NCI-H2107 treated with DMSO at 0.1 percent for 48 hours (cell line): ENCODE measurements around the gene RRM2.
A peak's percentile ranks its signal among the peaks of the same experiment; 100 is the strongest.

Experiments
- DNase-seq: peaks from one replicate; lab custom pipeline; 2025; ENCODE audit not compliant: unreplicated experiment; lab: John Stamatoyannopoulos, UW

Gene RRM2

DNA sequence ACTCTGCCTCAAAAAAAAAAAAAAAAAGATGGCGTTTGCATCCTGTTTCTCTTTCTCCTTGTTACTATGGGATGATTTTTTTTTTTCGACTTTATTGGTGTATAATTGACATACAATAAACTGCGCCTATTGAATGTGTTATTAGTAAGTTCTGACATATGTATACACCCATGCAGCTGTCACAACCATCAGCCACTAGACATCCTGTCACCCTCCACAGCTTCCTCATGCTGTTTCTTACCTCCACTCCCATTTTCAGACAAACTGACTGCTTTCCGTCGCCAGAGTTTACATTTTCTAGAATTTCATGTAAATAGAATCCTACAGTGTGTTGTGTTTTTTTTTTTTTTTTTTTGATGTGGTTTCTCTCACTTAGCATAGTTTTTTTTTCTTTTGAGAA lies 27.9 kb downstream of the RRM2 start:
- no peak for DNase-seq

DNA sequence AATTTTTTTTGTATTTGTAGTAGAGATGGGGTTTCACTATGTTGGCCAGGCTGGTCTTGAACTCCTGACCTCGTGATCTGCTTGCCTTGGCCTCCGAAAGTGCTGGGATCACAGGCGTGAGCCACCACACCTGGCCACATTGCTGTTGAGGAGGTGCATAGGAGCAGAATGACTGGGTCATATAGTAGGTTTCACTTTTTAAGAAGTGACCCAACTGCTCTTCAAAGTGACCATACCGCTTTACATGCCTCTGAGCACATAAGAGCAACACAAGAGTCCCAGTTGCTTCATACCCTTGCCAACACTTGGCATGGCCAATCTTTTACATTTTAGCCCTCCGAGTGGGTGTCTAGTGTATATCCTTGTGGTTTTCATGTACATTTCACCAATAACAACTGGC lies 28.9 kb downstream of the RRM2 start:
- DNase-seq: no peak

GRCh38 chr2:10157293-10157692 lies 34.8 kb downstream of the RRM2 start:
- DNase-seq: no peak

DNA sequence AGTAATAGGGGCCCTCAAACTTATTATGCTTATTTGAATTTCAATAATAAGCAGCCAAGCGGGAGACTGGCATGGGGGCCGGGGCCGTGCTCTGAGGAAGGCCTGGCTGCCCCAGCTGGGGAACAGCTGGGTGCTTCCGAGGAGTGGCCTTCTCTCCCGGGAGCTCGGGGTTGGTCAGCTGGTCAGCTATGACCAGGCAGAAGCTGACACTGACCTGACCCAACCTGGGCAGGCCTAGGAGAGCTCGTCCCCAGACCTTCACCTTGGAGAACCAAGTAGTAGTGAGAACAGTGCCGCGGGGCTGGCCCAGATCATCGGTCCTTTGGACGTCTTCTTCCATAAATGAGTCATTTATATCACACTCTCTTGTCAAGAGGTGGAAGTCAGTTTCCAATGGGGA lies 36.1 kb downstream of the RRM2 start:
- no peak for DNase-seq

GRCh38 chr2:10159086-10159485 lies 36.5 kb downstream of the RRM2 start:
- DNase-seq: no peak

GRCh38 chr2:10159581-10160131 lies 37.1 kb downstream of the RRM2 start:
- no peak for DNase-seq

DNA sequence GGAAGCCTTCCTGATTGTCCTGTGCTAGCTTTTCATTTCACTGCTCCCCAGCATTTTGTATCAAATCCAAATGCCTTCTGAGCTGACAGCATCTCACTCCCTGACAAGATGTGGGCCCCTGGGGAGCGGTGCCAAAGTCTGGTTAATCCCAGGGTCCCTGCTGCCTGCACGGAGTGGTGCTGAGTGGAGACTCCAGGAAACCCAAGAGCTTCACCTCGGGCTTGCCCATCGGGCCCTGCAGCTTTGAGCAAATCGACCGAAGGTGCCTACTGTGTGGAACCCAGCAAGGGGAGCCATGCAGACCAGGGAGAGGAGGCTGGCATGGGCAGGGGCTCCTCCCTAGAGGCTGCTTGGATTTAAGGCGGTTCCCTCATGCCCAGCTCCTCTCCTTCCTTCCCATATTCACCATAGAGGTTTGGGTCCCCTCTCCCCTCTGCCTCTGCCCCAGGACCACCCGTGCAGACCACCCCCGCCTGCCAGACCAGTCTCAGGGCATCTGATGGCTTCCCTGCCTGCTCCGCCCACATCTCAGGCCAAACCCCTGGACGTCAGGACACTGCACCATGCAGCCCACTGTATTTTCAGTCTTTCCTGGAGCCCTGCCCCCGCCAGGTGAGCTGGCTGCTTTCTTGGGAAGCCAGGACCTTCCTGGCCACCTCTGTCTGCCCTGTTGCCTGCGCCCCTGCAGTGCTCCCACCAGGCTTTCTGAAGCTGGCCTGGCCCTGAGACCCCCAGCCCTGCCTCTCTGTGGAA lies 37.8 kb downstream of the RRM2 start:
- DNase-seq: no peak

GRCh38 chr2:10161206-10161931 lies 38.8 kb downstream of the RRM2 start:
- no peak for DNase-seq

- peak; percentile 89 for DNase-seq
These were observed 39.5 kb downstream of the RRM2 start for GRCh38 chr2:10161961-10162441.

GRCh38 chr2:10162586-10163497 lies 40.3 kb downstream of the RRM2 start:
- DNase-seq: peak; percentile 80

GRCh38 chr2:10163498-10164486 lies 41.3 kb downstream of the RRM2 start:
- DNase-seq: no peak

- no peak for DNase-seq
These were observed 42.1 kb downstream of the RRM2 start for GRCh38 chr2:10164601-10165000.

DNA sequence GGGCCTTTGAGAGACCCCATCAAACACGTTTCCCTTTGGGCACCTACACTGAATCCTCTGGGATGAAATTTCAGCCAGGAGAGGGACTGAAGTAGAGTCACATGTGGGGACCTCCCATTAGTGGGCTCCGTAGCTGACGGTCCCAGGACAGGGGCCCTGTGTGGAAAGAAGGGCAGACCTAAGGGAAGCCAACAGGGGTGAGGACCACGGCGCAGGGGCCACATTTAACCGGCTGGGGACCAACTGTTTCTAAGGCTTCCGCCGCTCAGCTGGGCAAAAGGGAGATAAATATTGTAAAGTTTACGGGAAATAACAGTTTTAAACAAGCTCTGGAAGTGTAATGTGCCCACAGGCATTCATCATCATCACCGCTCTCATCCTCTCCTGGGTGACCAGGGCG lies 42.7 kb downstream of the RRM2 start:
- no peak for DNase-seq

DNA sequence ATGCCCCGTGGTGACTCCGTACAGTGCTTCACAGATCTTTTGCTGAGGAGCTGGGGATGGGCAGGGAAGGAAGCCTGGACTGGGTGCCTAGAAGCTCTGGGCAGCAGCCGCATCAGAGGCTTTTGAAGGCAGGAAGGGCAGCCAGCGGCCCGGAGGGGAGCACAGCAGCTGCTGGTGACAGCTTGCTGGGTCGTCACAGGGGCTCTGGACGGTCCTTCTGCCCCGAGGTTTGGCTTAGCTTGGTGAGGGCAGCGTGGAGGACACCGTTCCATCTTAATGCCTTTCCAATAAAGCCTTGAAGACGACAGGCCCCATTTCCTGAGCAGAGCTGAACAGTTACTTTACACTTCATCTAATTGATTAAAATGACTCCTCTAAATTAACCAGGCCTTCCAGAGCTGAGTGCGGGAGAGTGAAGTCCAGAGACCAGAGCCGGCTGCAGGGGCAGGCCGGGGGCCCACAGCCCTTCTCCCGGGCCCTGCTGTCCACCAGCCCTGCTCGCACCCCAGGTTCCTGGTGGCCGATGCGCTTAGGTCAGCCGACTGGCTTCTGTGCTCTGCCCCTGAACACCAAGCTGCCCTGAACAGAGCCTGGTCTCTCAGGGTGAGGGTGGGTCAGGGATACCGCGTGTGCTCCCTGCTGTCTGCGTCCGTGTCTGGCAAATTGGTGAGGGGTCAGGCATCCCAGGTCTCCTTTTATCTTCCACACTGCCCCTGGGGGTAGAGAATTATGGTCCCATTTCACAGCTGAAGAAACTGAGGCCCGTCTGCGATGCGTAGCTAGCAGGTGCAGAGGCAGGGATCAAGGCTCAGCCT lies 43.5 kb downstream of the RRM2 start:
- DNase-seq: no peak

DNA sequence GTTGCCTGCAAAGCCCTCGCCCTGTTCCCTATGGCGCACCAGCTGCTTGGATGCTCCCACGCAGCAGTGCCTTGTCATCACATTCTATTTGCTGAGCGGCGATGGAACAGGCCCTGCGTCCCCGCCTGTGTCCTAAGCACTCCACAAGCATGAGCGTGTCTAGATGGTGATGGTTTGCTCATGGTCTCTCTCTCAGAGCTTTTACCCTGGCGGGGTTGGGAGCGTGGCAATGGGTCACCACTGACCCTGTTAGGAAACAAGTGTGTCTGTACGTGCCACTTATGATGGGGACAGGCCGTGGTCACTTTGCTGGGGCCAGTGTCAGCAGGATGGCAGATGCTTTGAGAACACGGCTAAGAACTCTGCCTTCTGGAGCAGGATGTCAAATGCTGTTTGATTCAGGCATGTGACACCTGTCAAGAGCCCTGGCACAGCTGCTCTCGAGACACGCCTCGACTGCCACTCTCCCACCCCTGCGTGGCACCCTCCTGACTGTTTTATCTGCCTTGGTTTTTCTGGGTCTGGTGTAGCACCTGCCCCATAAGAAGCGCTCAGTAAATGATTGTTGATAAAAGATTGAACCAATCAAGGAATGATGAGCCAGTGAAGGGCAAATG lies 44.2 kb downstream of the RRM2 start:
- DNase-seq: peak; percentile 69

DNA sequence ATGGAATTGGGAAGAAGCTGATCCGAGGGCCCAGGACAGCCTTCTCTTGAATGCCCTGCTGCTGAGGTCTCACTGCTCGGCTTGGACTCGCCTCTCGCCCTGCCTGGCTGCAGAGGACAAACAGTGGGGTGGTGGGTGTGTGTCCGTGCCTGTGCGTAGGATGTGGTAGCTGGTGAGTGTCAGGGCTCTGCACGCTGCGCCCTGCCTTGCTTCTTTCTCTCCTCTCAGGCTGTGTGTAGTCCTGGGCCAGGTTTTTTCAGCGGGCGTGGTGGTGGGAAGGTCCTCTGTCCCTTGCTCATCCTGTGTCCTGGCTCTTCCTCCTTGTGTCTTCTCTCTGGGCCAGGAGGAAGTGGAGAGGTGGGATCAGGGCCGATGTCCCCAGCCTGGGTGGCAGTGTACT lies 44.8 kb downstream of the RRM2 start:
- no peak for DNase-seq

DNA sequence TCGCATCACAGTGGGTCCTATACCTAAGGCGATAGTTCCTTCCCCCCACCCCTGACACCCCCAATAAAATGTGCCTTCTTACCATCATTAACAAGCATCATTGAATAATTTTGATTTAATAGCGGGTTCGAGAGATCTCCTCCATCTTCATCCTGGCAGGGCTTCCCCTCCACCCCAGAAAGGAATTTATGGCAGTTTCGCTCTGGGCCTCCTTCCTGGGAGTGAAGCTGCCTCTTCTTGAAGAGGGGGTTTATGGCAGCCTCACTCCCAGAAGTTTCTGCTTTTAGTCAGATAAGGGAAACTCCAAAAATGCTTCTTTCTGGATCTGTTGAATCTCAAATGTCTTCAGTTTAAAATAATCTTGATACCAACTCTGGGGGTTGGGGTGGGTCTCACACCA lies 45.7 kb downstream of the RRM2 start:
- DNase-seq: no peak

- DNase-seq: no peak
These were observed 46.6 kb downstream of the RRM2 start for GRCh38 chr2:10169053-10169578.
